GM23338 (cell line): ENCODE results near the gene ANKS1B. TPM values are rescaled to one million over a fixed set of nuclear protein-coding genes. Genes with fewer than 3 reads are reported as not detected.

Experiments used
- ATAC-seq: fragments of 200-7000 bp; cut with Tn5 transposase; 3 replicates; pipeline ENCODE4 v1.9.1; 2020
- DNase-seq: peaks from one replicate; pipeline ENCODE4 v3.0.0-alpha.2; 2015; ENCODE audit warnings: low spot score
- H2AFZ ChIP-seq: fragments of 200-600 bp; sonication (generic); 2 replicates; pipeline ENCODE4 v1.8.0; 2016; ENCODE audit warnings: antibody characterized with exemption, mild to moderate bottlenecking, moderate library complexity
- H3F3A ChIP-seq: fragments of 200-600 bp; sonication (generic); replicated peaks from 2 replicates; pipeline ENCODE4 v1.8.0; 2017; ENCODE audit warnings: antibody characterized with exemption, mixed run types, low read depth
- H3K27ac ChIP-seq: fragments of 200-600 bp; sonication (generic); 2 replicates; pipeline ENCODE4 v1.6.1; 2016; ENCODE audit warnings: low read depth
- H3K27me3 ChIP-seq: fragments of 200-600 bp; sonication (generic); 2 replicates; pipeline ENCODE4 v1.8.0; 2016; ENCODE audit warnings: mild to moderate bottlenecking, mixed run types, moderate library complexity; ENCODE audit not compliant: insufficient read depth
- H3K36me3 ChIP-seq: fragments of 200-600 bp; sonication (generic); 2 replicates; pipeline ENCODE4 v1.8.0; 2016; ENCODE audit warnings: mild to moderate bottlenecking; ENCODE audit not compliant: insufficient read depth
- H3K4me1 ChIP-seq: fragments of 200-600 bp; sonication (generic); 2 replicates; pipeline ENCODE4 v1.8.0; 2016; ENCODE audit warnings: mild to moderate bottlenecking, moderate library complexity; ENCODE audit not compliant: insufficient read depth
- H3K4me2 ChIP-seq: fragments of 200-600 bp; sonication (generic); 2 replicates; pipeline ENCODE4 v1.7.1; 2017; ENCODE audit warnings: mixed run types
- H3K4me3 ChIP-seq: fragments of 200-600 bp; sonication (generic); 2 replicates; pipeline ENCODE4 v1.6.1; 2016; ENCODE audit warnings: mixed run types
- H3K79me2 ChIP-seq: fragments of 200-600 bp; sonication (generic); replicated peaks from 2 replicates; pipeline ENCODE4 v1.8.0; 2017; ENCODE audit warnings: mild to moderate bottlenecking; ENCODE audit not compliant: insufficient read depth
- H3K9me2 ChIP-seq: fragments of 200-600 bp; sonication (generic); 2 replicates; pipeline ENCODE4 v1.8.0; 2017; ENCODE audit not compliant: insufficient read depth
- H4K20me1 ChIP-seq: fragments of 200-600 bp; sonication (generic); replicated peaks from 2 replicates; pipeline ENCODE4 v1.8.0; 2017; ENCODE audit warnings: mild to moderate bottlenecking; ENCODE audit not compliant: insufficient read depth
- H3K27ac Mint-ChIP-seq: 2 replicates; pipeline ENCODE4 v1.8.0; 2020; ENCODE audit warnings: inconsistent platforms, mild to moderate bottlenecking, moderate library complexity, mixed read lengths
- H3K27me3 Mint-ChIP-seq: 3 replicates; pipeline ENCODE4 v1.8.0; 2022; ENCODE audit warnings: low read depth, mild to moderate bottlenecking, moderate library complexity, mixed read lengths, inconsistent platforms; ENCODE audit not compliant: insufficient read depth, poor library complexity
- H3K36me3 Mint-ChIP-seq: 3 replicates; pipeline ENCODE4 v1.8.0; 2021; ENCODE audit warnings: low read depth, mild to moderate bottlenecking, inconsistent platforms, moderate library complexity, mixed read lengths
- H3K4me1 Mint-ChIP-seq: 3 replicates; pipeline ENCODE4 v1.8.0; 2020; ENCODE audit warnings: mild to moderate bottlenecking, inconsistent platforms, mixed read lengths
- H3K4me3 Mint-ChIP-seq: 3 replicates; pipeline ENCODE4 v1.8.0; 2021; ENCODE audit warnings: moderate library complexity, mild to moderate bottlenecking, inconsistent platforms, mixed read lengths
- H3K9me3 Mint-ChIP-seq: 3 replicates; pipeline ENCODE4 v1.8.0; 2020; ENCODE audit warnings: moderate library complexity, mild to moderate bottlenecking, inconsistent platforms, mixed read lengths
- CREB1 ChIP-seq: fragments of 250-450 bp; sonication (Bioruptor Pico); IDR thresholded peaks from 2 replicates; pipeline ENCODE4 v1.5.0; 2020; ENCODE audit warnings: low read depth, mild to moderate bottlenecking, moderate library complexity
- CTCF ChIP-seq, 2 experiments: fragments of 200-600 bp in 1 of 2; sonication (generic) in 1 of 2; conservative IDR thresholded peaks; 2 replicates each; pipeline versions ENCODE4 v1.5.1 to v1.6.1; 2016 to 2017; ENCODE audit warnings: antibody characterized with exemption in 2 of 2, low read depth in 2 of 2, mild to moderate bottlenecking in 2 of 2, moderate library complexity in 1 of 2
- ETS1 ChIP-seq: IDR thresholded peaks from 2 replicates; pipeline ENCODE4 v1.6.1; 2016; ENCODE audit warnings: antibody characterized with exemption
- EZH2 ChIP-seq: fragments of 200-600 bp; sonication (generic); IDR thresholded peaks from one replicate; pipeline ENCODE4 v1.8.0; 2017; ENCODE audit warnings: antibody characterized with exemption, mild to moderate bottlenecking, low read depth; ENCODE audit not compliant: unreplicated experiment
- EZH2phosphoT487 ChIP-seq: fragments of 200-600 bp; sonication (generic); IDR thresholded peaks from one replicate; pipeline ENCODE4 v1.8.1; 2018; ENCODE audit warnings: antibody characterized with exemption; ENCODE audit not compliant: unreplicated experiment
- JUNB ChIP-seq: IDR thresholded peaks from one replicate; pipeline ENCODE4 v1.6.1; 2016; ENCODE audit warnings: antibody characterized with exemption; ENCODE audit not compliant: unreplicated experiment
- NANOG ChIP-seq: IDR thresholded peaks from 2 replicates; pipeline ENCODE4 v1.6.1; 2016; ENCODE audit warnings: antibody characterized with exemption, borderline replicate concordance
- POLR2AphosphoS5 ChIP-seq: IDR thresholded peaks from 2 replicates; pipeline ENCODE4 v1.6.1; 2016; ENCODE audit warnings: antibody characterized with exemption, low read depth
- REST ChIP-seq: IDR thresholded peaks from one replicate; pipeline ENCODE4 v1.6.1; 2018; ENCODE audit warnings: antibody characterized with exemption; ENCODE audit not compliant: unreplicated experiment
- STAT1 ChIP-seq: IDR thresholded peaks from one replicate; pipeline ENCODE4 v1.6.1; 2016; ENCODE audit warnings: antibody characterized with exemption; ENCODE audit not compliant: unreplicated experiment
- ZNF114 ChIP-seq: fragments of 250-450 bp; sonication (Bioruptor Pico); IDR thresholded peaks from 2 replicates; pipeline ENCODE4 v1.5.0; 2020; ENCODE audit warnings: mild to moderate bottlenecking, moderate library complexity
- ZNF331 ChIP-seq: fragments of 250-450 bp; sonication (Bioruptor Pico); IDR thresholded peaks from 2 replicates; pipeline ENCODE4 v1.5.0; 2020; ENCODE audit warnings: low read depth, mild to moderate bottlenecking, moderate library complexity
- ZNF462 ChIP-seq: fragments of 250-450 bp; sonication (Bioruptor Pico); IDR thresholded peaks from 2 replicates; pipeline ENCODE4 v1.5.0; 2020; ENCODE audit warnings: mild to moderate bottlenecking, moderate library complexity
- polyA plus RNA-seq: library from polyadenylated mRNA; unstranded; fragments of >200 nt; fragmentation: Nextera tagmentation; extraction: Ambion mirVana; gene quantifications from 2 replicates; pipeline ENCODE4 v1.2.1, GENCODE V29; 2016
- total RNA-seq: library from RNA; depleted of rRNA; stranded (reverse); fragments of >200 nt; shearing (Covaris generic); gene quantifications from 2 replicates; pipeline ENCODE4 v1.2.3, GENCODE V29; 2014

The ANKS1B gene
- total and polyA plus RNA-seq, 2 experiments from 2014 or later, result 4.3 to 5.8 TPM

GRCh38 chr12:99388671-99389195 lies 596.0 kb downstream of the ANKS1B start:
- Histone ChIP-seq H3K79me2 (no peaks in the 10 kb centered on the region), H2AFZ (peak overlapping the region; percentile 23; the same call in 1 of the 2 replicates), H4K20me1 (no peaks in the 10 kb centered on the region), H3K4me2 (no peak overlapping the region), H3K9me2 (no peaks in the 10 kb centered on the region), H3K36me3 (no peaks in the 10 kb centered on the region), H3F3A (no peaks in the 10 kb centered on the region), H3K4me3 (no peak overlapping the region), H3K4me1 (peaks cover 7% of the 10 kb centered on the region), H3K27me3 (no peaks in the 10 kb centered on the region), H3K27ac (no peak overlapping the region)
- no peak for ATAC-seq
- Mint-ChIP-seq H3K27me3 (peaks cover 3% of the 10 kb centered on the region), H3K4me3 (no peak overlapping the region), H3K27ac (no peak overlapping the region), H3K36me3 (no peaks in the 10 kb centered on the region), H3K9me3 (no peaks in the 10 kb centered on the region), H3K4me1 (peaks cover 6% of the 10 kb centered on the region)
- no peak for TF ChIP-seq REST
- no peak for TF ChIP-seq CREB1 (CRISPR knock-in tag)
- no peak for TF ChIP-seq ETS1
- no peak for TF ChIP-seq POLR2AphosphoS5
- no peak for TF ChIP-seq NANOG
- no peak for TF ChIP-seq EZH2
- TF ChIP-seq CTCF (conservative IDR thresholded peaks at IDR 0.05; ENCODE audit: low read depth in 2 of 2), result no peak
- no peak for TF ChIP-seq JUNB
- TF ChIP-seq ZNF114 (CRISPR knock-in tag), result no peak
- no peak for TF ChIP-seq EZH2phosphoT487
- TF ChIP-seq ZNF331, result no peak
- no peak for TF ChIP-seq ZNF462 (CRISPR knock-in tag)
- no peak for TF ChIP-seq STAT1
- no peak for DNase-seq
